Activated T-cell treated with anti-CD3 and anti-CD28 coated beads for 1 hour (primary cell): ENCODE results near the gene DLG2.

Source experiments
- DNase-seq: peaks from one replicate; pipeline ENCODE4 v3.0.0-alpha.2; 2020; ENCODE audit warnings: low read depth

The DLG2 gene

DNA sequence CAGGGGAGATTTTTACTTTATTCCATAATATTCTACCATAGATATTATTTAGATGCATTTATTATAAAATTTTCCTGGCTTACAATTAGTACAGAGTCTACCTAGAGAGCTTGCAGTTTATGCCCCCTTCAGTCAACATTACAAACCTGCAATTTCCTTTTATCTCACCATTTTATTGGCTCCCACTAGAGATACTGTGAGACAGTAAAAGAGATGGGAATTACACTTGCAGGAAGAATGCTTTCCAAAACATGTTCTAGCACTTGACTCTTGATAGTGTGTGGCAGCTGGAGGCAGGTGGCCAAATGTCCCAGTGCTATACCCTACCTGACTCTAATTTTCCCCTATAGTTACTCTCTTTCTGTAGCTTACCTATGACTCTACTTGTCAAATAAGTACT is 863.2 kb downstream of the DLG2 start:
- DNase-seq = no peak

DNA sequence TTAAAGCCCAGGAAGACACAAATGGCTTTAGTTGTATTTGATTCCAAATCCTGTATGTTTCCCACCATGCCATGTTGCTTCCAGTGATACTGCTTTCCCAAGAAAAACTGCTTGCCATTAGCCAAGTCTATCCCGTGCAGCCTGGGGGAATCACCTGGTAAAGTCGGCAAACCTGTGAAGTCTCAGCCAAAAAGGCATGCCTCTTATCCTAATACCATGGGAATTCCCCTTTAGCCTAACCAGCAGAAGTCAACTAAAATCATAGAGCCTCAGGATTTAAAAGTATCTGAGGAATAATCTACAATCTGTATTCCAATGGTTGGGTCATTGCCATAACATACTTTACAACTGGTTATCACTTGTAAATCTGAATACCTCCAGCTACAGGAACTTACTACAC is 869.4 kb downstream of the DLG2 start:
- no peak for DNase-seq

DNA sequence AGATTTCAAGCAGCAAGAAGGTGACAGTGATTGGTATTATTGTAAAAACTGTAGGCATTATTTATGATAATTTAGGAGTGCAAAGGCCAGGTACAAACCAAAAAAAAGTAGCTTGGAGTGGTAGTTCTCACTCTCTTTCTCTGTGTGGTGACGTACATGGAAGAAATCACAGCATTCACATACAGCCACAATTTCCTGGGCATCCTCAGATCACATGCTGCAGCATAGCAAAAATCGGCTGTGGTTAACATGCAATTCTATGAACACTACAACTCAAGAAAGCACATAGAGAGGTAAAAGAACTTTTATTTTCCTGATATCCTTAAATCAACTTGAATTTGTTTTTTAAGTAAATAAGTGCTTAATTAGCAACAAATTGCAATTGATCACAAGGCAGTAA is 875.8 kb downstream of the DLG2 start:
- no peak for DNase-seq

DNA sequence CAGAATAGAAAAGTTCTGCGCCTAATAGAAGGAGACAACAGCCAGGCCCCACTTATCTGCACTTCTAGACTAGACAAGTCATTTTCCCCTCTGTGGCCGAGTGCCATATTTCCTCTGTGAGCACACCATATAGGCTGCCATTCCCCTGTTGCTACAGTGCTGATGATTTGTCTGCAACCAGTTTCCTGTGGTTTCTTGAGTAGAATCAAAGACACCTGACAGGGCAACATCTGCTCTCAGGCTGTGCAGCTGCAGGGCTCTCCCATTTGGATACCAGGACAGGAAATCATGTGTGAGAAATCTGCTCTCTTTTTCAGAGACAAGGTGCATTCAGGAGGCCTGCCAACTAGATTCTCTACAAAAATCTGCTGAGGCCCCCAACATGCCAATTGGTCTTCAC is 879.3 kb downstream of the DLG2 start:
- no peak for DNase-seq

- DNase-seq = no peak
These were observed 887.1 kb downstream of the DLG2 start for GRCh38 chr11:84740050-84740449.

- no peak for DNase-seq
These were observed 902.9 kb downstream of the DLG2 start for GRCh38 chr11:84724256-84724655.

DNA sequence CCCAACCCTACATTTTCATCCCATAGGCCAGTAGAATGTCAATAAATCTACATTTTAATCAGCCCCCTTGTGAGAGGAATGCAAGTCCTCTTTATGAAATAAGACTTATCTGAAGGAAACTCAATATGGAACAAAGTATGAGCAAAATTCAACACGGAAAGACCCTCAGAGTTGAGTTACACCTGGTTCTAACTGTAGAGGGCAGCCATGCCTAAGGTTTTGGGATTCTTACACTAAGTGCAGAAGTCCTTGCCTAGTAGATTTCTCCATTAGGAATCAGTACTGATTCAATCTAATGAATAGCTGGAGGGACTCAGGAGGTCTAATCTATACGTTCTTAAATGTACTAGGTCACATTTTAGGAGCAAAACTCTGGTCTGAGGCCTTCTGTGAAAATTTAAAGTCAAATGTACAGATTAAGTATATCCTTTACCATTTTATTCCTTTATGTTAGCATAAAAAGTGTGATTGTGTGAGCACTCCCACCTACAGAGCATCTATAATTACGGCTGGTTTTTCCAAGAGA is 904.5 kb downstream of the DLG2 start:
- no peak for DNase-seq

- DNase-seq = no peak
These were observed 905.6 kb downstream of the DLG2 start for GRCh38 chr11:84721561-84721961.

DNA sequence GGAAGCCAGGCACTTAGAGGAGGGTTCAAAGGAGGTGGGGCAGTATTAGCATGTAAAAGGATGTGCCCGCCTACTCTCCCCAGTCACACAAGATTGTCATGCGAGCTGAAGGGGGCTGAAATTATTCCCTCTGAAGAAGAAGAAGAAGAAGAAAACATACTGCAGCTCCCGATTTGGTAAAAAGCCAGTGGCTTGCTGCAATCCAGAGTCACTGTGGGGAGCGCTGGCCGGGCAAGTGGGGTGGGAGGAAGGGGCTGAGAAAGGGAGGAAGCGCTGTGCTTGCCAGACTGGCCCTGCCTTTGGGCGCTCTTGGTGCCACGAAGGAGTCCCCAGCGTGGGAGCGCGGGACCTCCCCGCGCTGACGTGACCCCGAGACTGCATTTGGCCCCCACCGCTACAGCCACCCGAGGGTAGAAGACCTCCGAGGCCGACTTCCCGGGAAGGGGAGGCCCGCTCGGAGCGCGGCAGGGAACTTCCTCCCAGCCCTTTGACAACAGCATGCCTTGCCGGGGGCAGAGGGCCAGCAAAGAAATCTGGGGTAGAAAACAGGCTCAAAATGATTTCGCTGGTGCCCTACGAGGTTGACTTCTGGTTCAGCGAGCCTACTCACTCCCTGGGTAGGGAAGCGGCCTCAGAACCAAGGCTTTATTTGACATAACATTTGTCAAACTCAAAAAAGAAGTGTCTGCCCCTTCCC is 906.3 kb downstream of the DLG2 start:
- no peak for DNase-seq

DNA sequence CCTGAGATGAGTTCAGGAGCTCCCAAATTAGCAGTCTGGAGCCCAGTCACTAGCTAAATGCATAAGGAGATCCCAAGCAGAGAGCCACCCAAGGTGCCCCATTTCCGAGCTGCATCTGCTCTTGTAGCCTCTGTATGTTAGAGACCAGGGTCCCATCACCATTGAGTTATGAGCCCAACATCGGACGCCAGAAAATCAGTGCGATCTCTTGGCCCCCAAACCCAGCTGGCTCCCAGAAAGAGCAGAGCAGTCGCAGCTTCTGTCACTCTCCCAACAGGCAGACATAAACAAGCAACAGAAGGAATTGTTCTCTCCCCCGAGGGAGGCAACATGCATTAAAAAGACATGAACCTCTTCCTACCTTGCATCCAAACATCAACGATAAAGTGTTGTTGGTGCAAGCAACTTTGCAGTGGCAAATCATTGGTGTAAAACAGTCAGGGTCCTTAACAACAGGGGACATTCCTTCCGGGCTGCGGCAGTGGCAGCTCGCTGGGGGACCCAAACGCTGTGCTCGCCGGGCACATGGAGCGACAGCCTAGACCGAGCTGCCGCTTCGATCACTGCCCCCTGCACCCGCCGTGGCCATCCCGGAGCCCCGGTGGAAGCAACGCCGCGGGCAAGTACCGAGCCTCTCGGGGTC is 907.1 kb downstream of the DLG2 start:
- no peak for DNase-seq

- no peak for DNase-seq
These were observed 912.8 kb downstream of the DLG2 start for GRCh38 chr11:84714316-84714780.

DNA sequence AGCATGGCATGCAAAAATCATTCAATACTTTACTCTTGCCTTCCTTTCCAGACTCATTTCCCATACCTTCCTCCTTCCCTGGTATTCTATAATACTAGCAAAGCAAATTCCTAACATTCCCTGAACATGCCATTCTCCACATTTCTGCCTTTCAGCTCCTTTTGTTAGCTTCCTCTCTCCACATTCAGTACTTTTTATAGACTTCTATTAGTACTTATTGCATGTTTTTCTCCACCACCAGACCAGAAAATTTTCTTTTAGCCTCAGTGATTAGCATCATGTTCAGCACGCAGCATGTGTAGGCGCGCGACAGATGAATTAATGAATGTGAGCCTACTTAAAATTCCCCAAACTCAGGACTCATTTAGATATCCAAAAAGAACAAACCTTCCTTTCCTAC is 935.3 kb downstream of the DLG2 start:
- DNase-seq = no peak

DNA sequence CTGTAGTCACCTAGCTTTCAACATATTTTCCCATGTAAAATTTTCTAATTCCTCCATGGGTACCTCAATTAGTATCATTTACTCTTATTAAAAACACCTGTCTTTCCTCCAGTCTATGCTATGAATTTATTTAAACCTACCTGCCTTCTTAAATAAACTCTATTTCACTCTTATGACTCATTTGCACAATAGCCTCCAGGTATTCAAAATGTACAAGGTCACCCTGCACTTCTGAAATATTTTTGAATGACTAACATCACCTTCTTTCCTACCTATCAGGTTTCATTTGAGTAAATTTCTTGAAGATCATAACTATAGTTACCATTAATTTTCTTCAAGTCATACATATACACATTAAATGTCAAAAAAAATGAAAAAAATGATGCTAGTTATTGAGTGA is 939.7 kb downstream of the DLG2 start:
- DNase-seq = no peak

- no peak for DNase-seq
These were observed 940.4 kb downstream of the DLG2 start for GRCh38 chr11:84686716-84687115.

DNA sequence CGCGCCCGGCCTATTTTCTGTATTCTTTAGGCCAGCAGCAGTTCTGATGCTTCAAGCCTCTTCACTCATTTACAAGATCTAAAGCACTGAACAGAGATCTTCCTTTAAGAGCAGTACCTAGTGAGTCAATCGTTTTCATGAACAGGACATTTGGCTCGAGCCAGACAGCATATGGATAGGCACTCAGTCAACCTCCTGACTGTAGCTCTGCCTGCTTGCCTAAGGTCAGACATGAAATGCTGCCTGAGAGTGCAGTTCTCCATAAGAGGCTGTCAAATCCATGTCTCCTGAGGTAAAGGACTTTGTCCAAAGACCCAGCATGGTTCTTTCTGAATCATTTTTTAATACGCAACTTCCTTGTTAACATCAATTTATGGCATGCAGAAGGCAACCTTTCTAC is 941.2 kb downstream of the DLG2 start:
- no peak for DNase-seq

DNA sequence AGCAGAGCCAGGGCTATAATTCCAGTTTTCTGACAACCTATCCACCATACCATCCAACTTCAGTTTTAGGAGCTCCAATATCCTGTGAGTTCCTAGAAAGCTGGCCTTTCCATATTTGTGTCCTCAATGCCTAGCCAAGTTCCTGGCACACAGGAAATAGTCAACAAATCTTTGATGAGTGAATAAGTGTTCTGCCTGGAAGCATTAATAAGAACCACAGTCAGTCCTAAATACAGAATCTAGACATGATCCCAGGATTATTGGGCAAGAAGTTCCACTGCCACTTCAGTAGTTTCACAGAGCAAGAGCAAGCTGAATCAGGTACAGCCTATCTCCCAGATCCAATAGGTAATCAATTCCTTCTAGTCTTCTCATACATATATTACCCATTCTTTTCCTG is 942.0 kb downstream of the DLG2 start:
- DNase-seq = no peak

DNA sequence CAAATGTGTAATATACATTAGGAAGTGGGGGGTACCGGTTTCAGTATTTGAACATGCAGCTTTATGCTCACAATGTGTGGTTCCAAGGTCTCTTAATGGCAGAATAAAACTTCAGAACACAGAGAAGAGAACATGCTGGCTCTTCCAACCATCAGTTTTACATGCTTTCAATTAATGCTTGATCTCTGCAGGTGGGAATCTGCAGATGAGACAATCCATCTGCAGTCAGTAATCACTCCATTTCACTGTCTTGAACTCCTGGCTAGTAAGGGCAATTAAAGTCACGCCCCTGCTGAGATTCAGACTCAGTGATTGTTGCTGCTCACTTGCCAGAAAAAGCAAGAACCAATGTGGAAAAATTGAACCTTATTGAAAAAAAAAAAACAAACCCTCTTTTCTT is 945.7 kb downstream of the DLG2 start:
- no peak for DNase-seq

GRCh38 chr11:84675396-84676025 is 951.6 kb downstream of the DLG2 start:
- no peak for DNase-seq

DNA sequence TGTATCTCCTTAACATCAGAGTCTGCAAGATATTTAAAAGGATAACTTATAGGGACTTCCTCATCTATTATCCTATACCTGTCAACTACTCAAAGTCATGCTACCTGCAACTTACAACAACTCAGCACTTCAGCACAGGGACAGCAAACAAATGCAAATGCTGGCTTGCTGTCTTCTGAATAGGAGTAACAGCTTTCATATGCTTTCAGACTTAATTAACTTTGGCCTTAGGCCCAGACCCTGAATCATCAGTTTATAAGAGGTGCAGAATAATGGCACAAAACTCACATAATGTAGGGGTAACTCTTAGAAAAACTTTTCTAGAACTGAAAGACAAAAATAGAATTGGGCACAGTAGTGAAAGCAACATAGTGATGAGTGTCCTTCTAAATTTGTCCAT is 953.4 kb downstream of the DLG2 start:
- no peak for DNase-seq

DNA sequence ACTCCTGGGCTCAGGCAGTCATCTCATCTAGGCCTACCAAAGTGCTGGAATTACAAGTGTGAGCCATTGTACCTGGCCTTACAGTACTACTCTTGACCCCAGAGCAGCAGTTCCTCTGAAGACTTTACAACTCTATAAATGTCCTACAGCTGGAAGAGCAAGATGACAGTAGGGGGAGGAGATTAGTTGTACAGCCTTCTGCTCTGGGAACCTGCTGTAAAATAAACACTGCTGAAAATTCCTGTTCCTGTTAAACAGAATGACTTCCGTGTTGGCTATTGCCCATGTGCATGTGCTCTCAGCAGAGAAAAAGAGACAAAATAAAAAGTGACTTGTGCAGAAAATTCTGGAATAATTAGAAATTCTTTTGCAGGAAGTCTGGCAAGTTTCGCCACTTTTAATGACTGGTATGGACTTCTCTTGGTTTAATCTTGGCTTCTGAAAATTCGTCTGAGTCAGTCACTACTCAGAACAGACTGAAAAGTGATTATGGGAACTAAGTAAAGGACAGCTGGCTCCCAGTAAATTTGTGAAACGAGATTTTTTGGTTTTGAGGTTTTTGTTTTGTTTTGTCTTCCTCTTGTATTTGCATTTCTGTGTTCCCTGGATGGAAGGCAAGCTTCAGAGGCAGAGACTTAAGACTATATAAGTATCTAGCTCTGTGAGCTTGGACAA is 955.7 kb downstream of the DLG2 start:
- no peak for DNase-seq

GRCh38 chr11:84663731-84664130 is 963.4 kb downstream of the DLG2 start:
- DNase-seq = no peak

DNA sequence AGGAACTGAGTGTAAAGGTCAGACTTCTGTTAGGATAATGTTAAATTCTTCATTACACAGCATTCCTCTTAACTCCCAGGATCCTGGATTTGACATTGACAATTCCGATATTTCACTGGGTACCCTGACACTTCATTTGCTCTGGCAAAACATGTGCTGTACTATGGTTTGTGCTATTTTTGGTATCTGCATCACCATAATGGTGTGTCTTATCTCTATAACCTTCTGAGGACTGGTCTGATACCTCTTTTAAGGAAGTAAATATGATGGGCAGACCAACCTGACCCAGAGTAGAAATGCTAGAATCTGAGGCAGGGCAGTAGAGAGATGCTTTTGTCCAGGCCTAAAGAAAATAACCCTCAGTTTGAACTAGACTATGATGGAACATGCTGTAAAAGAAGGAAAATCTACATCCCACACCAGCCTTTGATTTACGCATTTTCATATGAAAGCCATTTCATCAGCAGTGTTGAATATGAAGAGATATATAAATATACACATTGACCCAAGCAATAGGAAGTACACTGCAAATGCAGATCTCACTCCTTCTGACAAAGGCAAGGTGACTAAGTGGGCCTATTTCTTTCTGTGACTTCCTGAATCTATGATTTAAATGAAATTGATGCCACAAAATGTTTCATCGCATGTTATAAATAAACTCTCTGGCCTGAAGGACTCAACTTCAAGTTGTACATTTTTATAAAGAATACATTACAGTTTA is 966.7 kb downstream of the DLG2 start:
- no peak for DNase-seq
